Mesenteric fat pad (tissue), 1 donor: ENCODE results near the gene TCAF2. TPM values are rescaled to one million over a fixed set of nuclear protein-coding genes. Genes with fewer than 3 reads are reported as not detected.

ENCODE experiments used
- total RNA-seq: library from RNA; stranded (reverse); fragmentation: NEBNext Ultra II Directional; extraction: Animal tissue kit (Norgen Biotek cat#: 25700); gene quantifications from one replicate; pipeline ENCODE4 v1.2.1, GENCODE V29; 2021
- donor health status: DM: yes; HTN: yes; CAD: no.

Gene TCAF2
- total RNA-seq, 1 donor from 2014 or later, result 0.87 TPM

Other genes starting within 250 kb of the TCAF2 start
- gene ZYX, start 239.6 kb upstream of the TCAF2 start, total RNA-seq, result 271 TPM
- gene EPHA1, start 212.1 kb upstream of the TCAF2 start, total RNA-seq, result 0.22 TPM
- gene TAS2R60, start 177.5 kb upstream of the TCAF2 start, total RNA-seq, result 0.35 TPM
- not detected for gene TAS2R41, start 143.1 kb upstream of the TCAF2 start, total RNA-seq
- not detected for gene CTAGE15, start 49.2 kb upstream of the TCAF2 start, total RNA-seq
- 0.29 TPM for gene CTAGE6, start 136.7 kb downstream of the TCAF2 start, total RNA-seq